ENCODE measurements around the gene DDX5.

- TF ChIP-seq POLR2A (IDR thresholded peaks at IDR 0.05) (no peak), POLR2AphosphoS5 (IDR thresholded peaks at IDR 0.05) (no peak), CTCF (IDR thresholded peaks at IDR 0.05) (no peak)
Observed at GRCh38 chr17:64529221-64529620, 23.1 kb upstream of the DDX5 start.
